ENCODE measurements around the gene PPP1R10.
A peak's percentile ranks its signal among the peaks of the same experiment; 100 is the strongest.

PPP1R10 gene

DNA sequence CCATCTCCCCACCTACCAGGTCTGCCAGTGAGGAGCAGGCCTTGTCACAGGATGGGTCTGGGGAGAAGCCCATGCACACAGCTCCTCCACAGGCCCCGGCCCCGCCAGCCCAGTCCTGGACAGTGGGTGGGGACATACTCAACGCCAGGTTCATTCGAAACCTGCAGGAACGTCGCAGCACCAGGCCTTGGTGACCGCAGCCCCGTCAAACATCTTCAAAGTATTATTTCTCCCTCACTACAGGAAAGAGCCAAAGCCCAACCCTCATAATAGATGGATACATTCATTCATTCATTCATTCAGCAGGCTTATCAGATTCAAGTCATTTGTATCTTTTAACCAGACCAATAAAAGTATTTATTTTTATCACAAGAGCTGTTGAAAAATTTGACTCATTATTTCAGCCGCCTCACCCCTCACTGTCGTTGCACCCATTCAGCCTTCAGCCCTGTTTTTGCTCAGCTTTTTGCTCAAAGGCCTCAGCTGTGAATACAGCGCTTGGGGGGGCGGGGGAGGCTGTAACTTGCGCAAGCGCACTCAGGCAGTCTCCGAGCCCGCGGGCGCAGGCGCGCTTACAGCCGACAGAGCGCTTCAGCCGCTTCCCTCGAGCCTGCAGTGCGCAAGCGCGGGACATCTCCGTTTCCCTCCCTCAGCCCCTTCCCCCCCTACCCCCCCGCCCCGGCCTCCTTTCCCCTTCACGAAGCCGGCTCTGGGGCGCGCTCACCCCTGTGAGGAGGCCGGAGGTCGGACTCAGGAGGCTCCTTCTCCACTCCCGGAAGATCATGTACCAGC is 29.6 kb upstream of the PPP1R10 start, which contains the start of gene C6orf136:
Gene C6orf136 (plus strand): TSS at position 684 of the 792 bp plus-strand sequence. CDS start 99 bp downstream, at position 783.
- TF ChIP-seq EZH2phosphoT487 (conservative IDR thresholded peaks at IDR 0.05; ENCODE audit: low read length) (no peak), CTCF (IDR thresholded peaks at IDR 0.05; ENCODE audit: insufficient read depth, low read length, poor library complexity, severe bottlenecking) (no peak)
- Histone ChIP-seq H3F3A (ENCODE audit: insufficient read depth) (peaks cover 9% of the 10 kb centered on the region), H3K9me3 (ENCODE audit: insufficient read depth, low read length) (no peaks in the 10 kb centered on the region), H2AFZ (ENCODE audit: low read depth, low read length, severe bottlenecking) (peak within 1 kb of the TSS; percentile 79), H3K27me3 (ENCODE audit: low read length) (no peaks in the 10 kb centered on the region), H3K9me2 (replicated peaks; ENCODE audit: insufficient read depth, low read length) (no peaks in the 10 kb centered on the region), H4K20me1 (ENCODE audit: low read depth, low read length) (peaks cover 8% of the 10 kb centered on the region; the same call in 1 of the 2 replicates), H3K79me2 (ENCODE audit: insufficient read depth, low read length) (peaks cover 39% of the 10 kb centered on the region), H3K4me3 (ENCODE audit: insufficient read depth, low read length, poor library complexity, severe bottlenecking) (peak within 1 kb of the TSS; percentile 80), H3K9ac (ENCODE audit: low read length) (peak within 1 kb of the TSS; percentile 89), H3K4me2 (ENCODE audit: low read depth, low read length, poor library complexity, severe bottlenecking) (peak within 1 kb of the TSS; percentile 97), H3K36me3 (ENCODE audit: low read length) (no peaks in the 10 kb centered on the region), H3K27ac (ENCODE audit: low read depth, low read length) (peak within 1 kb of the TSS; percentile 82)

- no peaks in the 10 kb centered on the region for H3K36me3 ChIP-seq (ENCODE audit: low read length)
Observed at GRCh38 chr6:30645989-30646388, 28.9 kb upstream of the PPP1R10 start.

DNA sequence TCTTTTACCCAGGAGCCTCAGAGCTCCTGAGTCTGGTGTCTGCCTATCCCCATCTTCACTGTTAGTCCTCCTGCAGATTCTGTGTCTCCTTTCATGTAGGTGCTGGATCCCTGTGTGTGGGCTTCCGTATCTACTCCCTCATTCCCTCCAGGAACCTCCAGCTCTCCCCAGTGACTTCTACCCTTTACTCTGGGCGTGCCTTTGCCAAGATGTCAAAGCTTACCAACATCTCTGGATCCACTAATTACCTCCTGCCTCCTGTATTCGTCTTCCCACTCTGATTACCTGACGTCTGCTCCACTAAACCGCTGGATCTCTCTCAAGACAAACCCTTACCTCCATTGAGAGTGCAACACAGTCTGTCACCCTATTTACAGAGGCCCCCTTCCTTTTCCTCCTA is 27.7 kb upstream of the PPP1R10 start:
- Histone ChIP-seq H3K27me3 (ENCODE audit: low read length) (no peaks in the 10 kb centered on the region), H3K9me2 (replicated peaks; ENCODE audit: insufficient read depth, low read length) (no peaks in the 10 kb centered on the region), H3K4me2 (ENCODE audit: low read depth, low read length, poor library complexity, severe bottlenecking) (no peak overlapping the region), H3K4me3 (ENCODE audit: insufficient read depth, low read length, poor library complexity, severe bottlenecking) (no peak overlapping the region), H3K9me3 (ENCODE audit: insufficient read depth, low read length) (no peaks in the 10 kb centered on the region), H3K27ac (ENCODE audit: low read depth, low read length) (no peak overlapping the region), H2AFZ (ENCODE audit: low read depth, low read length, severe bottlenecking) (no peak overlapping the region), H3F3A (ENCODE audit: insufficient read depth) (peaks cover 6% of the 10 kb centered on the region; the same call in 1 of the 2 replicates), H3K9ac (ENCODE audit: low read length) (0 out of 2 replicates have a peak overlapping the region, but pooled peaks have one; percentile 2), H3K79me2 (ENCODE audit: insufficient read depth, low read length) (peaks cover 37% of the 10 kb centered on the region), H3K36me3 (ENCODE audit: low read length) (no peaks in the 10 kb centered on the region), H4K20me1 (ENCODE audit: low read depth, low read length) (peaks cover 8% of the 10 kb centered on the region; the same call in 1 of the 2 replicates)
- TF ChIP-seq CTCF (IDR thresholded peaks at IDR 0.05; ENCODE audit: insufficient read depth, low read length, poor library complexity, severe bottlenecking) (no peak), EZH2phosphoT487 (conservative IDR thresholded peaks at IDR 0.05; ENCODE audit: low read length) (no peak)

More at GRCh38 chr6:30645989-30646388, 28.9 kb upstream of the PPP1R10 start:
- TF ChIP-seq EZH2phosphoT487 (conservative IDR thresholded peaks at IDR 0.05; ENCODE audit: low read length) (no peak), CTCF (IDR thresholded peaks at IDR 0.05; ENCODE audit: insufficient read depth, low read length, poor library complexity, severe bottlenecking) (no peak)
- Histone ChIP-seq H3K9me2 (replicated peaks; ENCODE audit: insufficient read depth, low read length) (no peaks in the 10 kb centered on the region), H3K27me3 (ENCODE audit: low read length) (no peaks in the 10 kb centered on the region), H3K79me2 (ENCODE audit: insufficient read depth, low read length) (peaks cover 39% of the 10 kb centered on the region), H2AFZ (ENCODE audit: low read depth, low read length, severe bottlenecking) (no peak overlapping the region), H3K4me2 (ENCODE audit: low read depth, low read length, poor library complexity, severe bottlenecking) (peak overlapping the region; percentile 97), H3K9ac (ENCODE audit: low read length) (peak overlapping the region; percentile 89), H3K4me3 (ENCODE audit: insufficient read depth, low read length, poor library complexity, severe bottlenecking) (peak overlapping the region; percentile 50), H4K20me1 (ENCODE audit: low read depth, low read length) (peaks cover 8% of the 10 kb centered on the region; the same call in 1 of the 2 replicates), H3K9me3 (ENCODE audit: insufficient read depth, low read length) (no peaks in the 10 kb centered on the region), H3F3A (ENCODE audit: insufficient read depth) (peaks cover 6% of the 10 kb centered on the region), H3K27ac (ENCODE audit: low read depth, low read length) (no peak overlapping the region)
